GM12875 (cell line): ENCODE results near the gene MUSK.
"Not testable (repeated sequence)": the region's sequence is repeated elsewhere in the genome, so short reads cannot be mapped to it uniquely, and the experiment has no call there.

Experiments
- H3K4me3 ChIP-seq: one replicate; pipeline ENCODE4 v1.5.1; 2011; ENCODE audit warnings: low read depth, low read length, control low read depth
- CTCF ChIP-seq: IDR thresholded peaks from 2 replicates; pipeline ENCODE4 v1.5.1; 2011; ENCODE audit warnings: low read depth, mild to moderate bottlenecking, control low read depth, inconsistent platforms, low read length, moderate library complexity, borderline replicate concordance; ENCODE audit not compliant: insufficient read depth

Gene MUSK

GRCh38 chr9:110688329-110688728 lies 19.7 kb downstream of the MUSK start:
- no peak for TF ChIP-seq CTCF
- H3K4me3 ChIP-seq: no peak overlapping the region

- no peak overlapping the region for H3K4me3 ChIP-seq
- TF ChIP-seq CTCF: no peak
These were observed 22.5 kb downstream of the MUSK start for GRCh38 chr9:110691002-110691549.

- H3K4me3 ChIP-seq: not testable (repeated sequence)
These were observed 27.3 kb downstream of the MUSK start for GRCh38 chr9:110695846-110696245.

- TF ChIP-seq CTCF: no peak
- no peak overlapping the region for H3K4me3 ChIP-seq
These were observed 32.4 kb downstream of the MUSK start for GRCh38 chr9:110700953-110701352.

GRCh38 chr9:110703669-110704068 lies 35.1 kb downstream of the MUSK start:
- H3K4me3 ChIP-seq: no peak overlapping the region
- no peak for TF ChIP-seq CTCF

GRCh38 chr9:110707419-110707818 lies 38.8 kb downstream of the MUSK start:
- no peak for TF ChIP-seq CTCF
- H3K4me3 ChIP-seq: no peak overlapping the region

- TF ChIP-seq CTCF: no peak
- no peak overlapping the region for H3K4me3 ChIP-seq
These were observed 41.8 kb downstream of the MUSK start for GRCh38 chr9:110710420-110710819.

GRCh38 chr9:110712955-110713354 lies 44.4 kb downstream of the MUSK start:
- no peak overlapping the region for H3K4me3 ChIP-seq
- no peak for TF ChIP-seq CTCF
